GM13976 (cell line): ENCODE measurements around the gene SLC13A3.

ENCODE experiments used
- DNase-seq: peaks from one replicate; pipeline ENCODE4 v3.0.0; 2012; ENCODE audit warnings: low spot score
- CTCF ChIP-seq: IDR thresholded peaks from 2 replicates; pipeline ENCODE4 v1.5.1; 2012; ENCODE audit warnings: borderline replicate concordance, mild to moderate bottlenecking; ENCODE audit not compliant: insufficient read depth; ENCODE audit errors: extremely low read depth, missing control alignments, control extremely low read depth
- in situ Hi-C: fragments of 300-500 bp; cut with MboI; formaldehyde crosslinking; loops from one replicate; pipeline ENCODE4 v1.12.0; 2022; ENCODE audit warnings: low sequenced_read_pairs, mixed read lengths, inconsistent platforms; ENCODE audit not compliant: unreplicated experiment

Gene SLC13A3

GRCh38 chr20:46607191-46607848 is 43.9 kb downstream of the SLC13A3 start:
- in situ Hi-C loops = no loop called here
- no peak for TF ChIP-seq CTCF
- DNase-seq = no peak

DNA sequence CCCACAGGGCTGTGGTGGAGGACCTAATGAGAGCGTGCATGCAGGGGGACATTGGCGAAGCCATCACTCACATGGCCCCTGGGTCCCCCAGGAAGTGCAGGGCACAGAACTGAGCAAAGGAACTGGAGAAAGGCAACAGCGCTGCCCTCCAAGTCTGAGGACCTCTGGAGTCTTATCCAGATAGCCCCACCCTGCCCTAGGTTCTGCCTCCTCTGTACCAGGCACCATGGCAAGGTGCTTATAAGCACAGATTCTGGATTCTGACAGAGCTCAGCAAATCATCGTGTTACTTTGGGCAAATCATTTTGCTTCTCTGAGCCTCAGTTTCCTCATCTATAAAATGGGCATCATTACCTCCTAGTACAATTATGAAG is 44.5 kb downstream of the SLC13A3 start:
- TF ChIP-seq CTCF = no peak
- in situ Hi-C loops = no loop called here
- no peak for DNase-seq

- no peak for DNase-seq
- TF ChIP-seq CTCF = no peak
- in situ Hi-C loops = no loop called here
These were observed 45.1 kb downstream of the SLC13A3 start for GRCh38 chr20:46605978-46606816.

DNA sequence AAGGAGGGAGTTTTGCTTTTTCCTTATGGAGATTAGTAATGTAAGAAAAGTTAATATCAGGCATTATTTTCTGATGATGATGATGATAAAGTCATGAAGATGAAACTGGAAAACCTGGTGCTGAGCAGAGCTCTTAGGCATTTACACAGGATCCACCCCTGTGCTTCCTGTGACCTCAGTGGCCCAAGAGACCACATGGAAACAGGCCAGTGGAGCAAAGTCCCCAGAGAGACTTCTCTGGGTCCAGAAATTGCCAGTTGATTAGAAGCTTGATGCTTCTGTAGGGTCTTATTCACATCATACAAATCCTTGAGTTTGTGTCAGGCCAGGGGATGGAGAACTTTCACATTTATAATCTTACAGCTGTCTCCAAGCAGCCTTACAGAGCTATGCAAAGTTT is 46.1 kb downstream of the SLC13A3 start:
- DNase-seq = no peak
- in situ Hi-C loops = no loop called here
- TF ChIP-seq CTCF = no peak

- no peak for TF ChIP-seq CTCF
- no peak for DNase-seq
- in situ Hi-C loops = no loop called here
These were observed 46.6 kb downstream of the SLC13A3 start for GRCh38 chr20:46604551-46605133.

DNA sequence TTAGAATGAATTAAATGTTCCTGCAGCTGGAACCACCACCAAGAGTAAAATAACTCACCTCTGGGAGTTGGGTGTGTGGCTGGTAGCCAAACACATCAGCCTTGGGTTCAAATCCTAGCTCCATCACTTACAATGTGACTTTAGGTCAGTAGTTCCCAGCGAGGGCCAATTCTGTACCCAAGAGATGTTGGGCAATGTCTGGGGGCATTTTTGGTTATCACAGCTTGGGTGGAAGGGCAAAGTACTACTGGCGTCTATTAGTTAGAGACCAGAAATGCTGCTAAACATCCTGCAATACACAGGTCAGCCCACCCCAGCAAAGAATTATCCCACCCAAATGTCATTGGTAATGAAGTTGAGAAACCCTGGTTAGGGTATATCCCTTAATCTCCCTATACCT is 48.8 kb downstream of the SLC13A3 start:
- in situ Hi-C loops = no loop called here
- no peak for TF ChIP-seq CTCF
- DNase-seq = no peak
